ENCODE results near the gene TMEM248.
"Not testable (repeated sequence)": the region's sequence is repeated elsewhere in the genome, so short reads cannot be mapped to it uniquely, and the experiment has no call there.

TMEM248 gene

DNA sequence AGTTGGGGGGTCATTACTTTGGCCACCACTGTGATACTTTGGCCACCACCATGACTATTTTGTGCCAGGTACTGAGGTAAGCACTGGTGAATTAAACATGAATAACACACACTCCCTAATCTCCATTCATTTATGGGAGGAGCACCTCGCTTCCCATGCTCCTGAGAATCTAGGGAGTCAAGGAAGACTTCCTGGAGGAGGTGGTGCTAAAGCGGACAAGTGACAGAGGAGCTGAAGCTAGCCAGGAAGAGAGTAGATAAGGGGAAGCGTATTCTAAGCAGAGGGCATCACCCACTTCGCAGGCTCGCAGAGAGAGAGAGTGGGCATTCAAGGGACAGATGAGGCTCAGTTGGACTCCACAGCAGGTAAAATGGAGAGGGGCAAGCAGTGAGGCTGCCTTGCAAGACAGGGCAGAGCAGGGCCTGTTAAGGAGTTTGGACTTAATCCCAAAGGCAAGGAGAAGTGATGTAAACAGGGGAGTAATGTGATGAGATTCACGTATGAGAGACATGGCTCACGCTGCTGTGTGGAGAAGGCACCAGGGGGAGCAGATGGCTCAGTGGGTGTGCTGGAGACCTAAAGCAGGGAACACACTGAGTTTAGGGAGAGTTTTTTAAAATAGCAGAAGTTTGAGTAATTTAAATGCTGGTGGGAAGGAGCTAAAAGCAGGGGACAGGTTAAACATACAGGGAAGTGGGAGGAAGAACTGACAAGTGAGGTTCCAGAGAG, 21.3 kb upstream of the TMEM248 start:
- Histone ChIP-seq H3K27me3 (ENCODE audit: control insufficient read depth, insufficient read depth, low read length) (no peaks in the 10 kb centered on the region), H3K36me3 (ENCODE audit: control insufficient read depth, insufficient read depth, low read length) (no peaks in the 10 kb centered on the region), H3K4me1 (ENCODE audit: control insufficient read depth, insufficient read depth, low read length) (no peaks in the 10 kb centered on the region), H3K9ac (ENCODE audit: low read length) (no peak overlapping the region), H3K4me3 (ENCODE audit: low read length) (no peak overlapping the region), H3K27ac (ENCODE audit: low read depth, low read length) (no peak overlapping the region)

DNA sequence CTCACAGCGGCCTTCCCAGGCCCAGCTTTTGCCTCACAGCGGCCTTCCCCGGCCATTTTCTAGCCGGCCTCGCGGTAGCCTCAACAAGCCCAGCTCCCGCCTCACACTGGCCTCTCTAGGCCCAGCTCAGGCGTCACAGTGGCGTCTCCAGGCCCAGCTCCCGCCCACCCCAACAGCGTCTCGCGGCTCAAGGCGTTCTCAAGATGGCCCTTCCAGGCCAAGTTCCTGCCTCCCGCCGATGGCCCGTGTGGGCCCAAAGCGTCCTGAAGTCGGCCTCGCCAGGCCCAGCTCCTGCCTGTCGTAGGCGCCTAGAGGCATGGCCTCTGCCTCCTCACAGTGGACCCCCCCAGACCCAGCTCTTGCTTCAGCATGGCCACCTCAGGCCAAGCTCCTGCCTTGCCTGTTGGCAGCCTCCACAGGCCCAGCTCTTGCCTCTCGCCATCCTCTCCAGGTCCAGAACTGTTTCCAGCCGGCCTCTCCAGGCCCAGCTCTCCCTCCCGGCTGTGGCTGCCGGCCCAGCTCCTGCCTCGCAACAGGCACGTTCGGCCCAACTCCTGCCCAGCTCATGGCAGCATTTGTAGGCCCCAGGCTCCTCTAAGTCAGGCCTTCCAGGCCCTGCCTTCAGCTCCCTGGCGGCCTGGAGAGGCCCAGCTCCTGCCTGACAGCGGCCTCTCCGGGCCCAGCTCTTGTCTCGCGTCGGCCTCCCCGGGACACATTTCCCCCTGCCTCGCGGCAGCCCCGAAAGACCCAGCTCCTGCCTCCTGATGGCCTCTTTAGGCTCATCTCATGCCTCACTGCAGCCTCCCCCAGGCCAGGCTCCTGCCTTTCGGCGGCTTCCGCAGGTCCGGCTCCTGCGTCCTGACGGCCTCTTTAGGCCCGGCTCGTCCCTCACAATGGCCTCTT, 18.8 kb upstream of the TMEM248 start:
- Histone ChIP-seq H3K36me3 (ENCODE audit: control insufficient read depth, insufficient read depth, low read length) (no peaks in the 10 kb centered on the region), H3K27ac (ENCODE audit: low read depth, low read length) (no peak overlapping the region), H3K4me3 (ENCODE audit: low read length) (no peak overlapping the region), H3K4me1 (ENCODE audit: control insufficient read depth, insufficient read depth, low read length) (no peaks in the 10 kb centered on the region), H3K9ac (ENCODE audit: low read length) (no peak overlapping the region), H3K27me3 (ENCODE audit: control insufficient read depth, insufficient read depth, low read length) (no peaks in the 10 kb centered on the region)

DNA sequence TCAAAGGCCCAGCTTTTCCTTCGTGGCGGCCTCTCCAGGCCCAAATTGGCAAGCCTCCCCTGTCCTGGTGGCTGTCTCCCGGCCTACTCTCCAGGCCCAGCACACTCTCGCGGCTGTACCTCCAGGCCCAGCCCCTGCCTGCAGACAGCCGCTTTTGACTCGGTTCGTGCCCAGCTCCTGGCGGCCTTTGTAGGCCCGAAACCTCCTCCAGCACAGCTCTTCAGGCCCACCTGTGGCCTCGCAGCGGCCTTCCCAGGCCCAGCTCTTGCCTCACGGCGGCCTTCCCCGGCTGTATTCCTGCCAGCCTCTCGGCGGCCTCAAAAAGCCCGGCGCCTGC, 18.2 kb upstream of the TMEM248 start:
- Histone ChIP-seq H3K4me3 (ENCODE audit: low read length) (no peak overlapping the region), H3K4me1 (ENCODE audit: control insufficient read depth, insufficient read depth, low read length) (no peaks in the 10 kb centered on the region), H3K27ac (ENCODE audit: low read depth, low read length) (no peak overlapping the region), H3K36me3 (ENCODE audit: control insufficient read depth, insufficient read depth, low read length) (no peaks in the 10 kb centered on the region), H3K9ac (ENCODE audit: low read length) (no peak overlapping the region), H3K27me3 (ENCODE audit: control insufficient read depth, insufficient read depth, low read length) (no peaks in the 10 kb centered on the region)

DNA sequence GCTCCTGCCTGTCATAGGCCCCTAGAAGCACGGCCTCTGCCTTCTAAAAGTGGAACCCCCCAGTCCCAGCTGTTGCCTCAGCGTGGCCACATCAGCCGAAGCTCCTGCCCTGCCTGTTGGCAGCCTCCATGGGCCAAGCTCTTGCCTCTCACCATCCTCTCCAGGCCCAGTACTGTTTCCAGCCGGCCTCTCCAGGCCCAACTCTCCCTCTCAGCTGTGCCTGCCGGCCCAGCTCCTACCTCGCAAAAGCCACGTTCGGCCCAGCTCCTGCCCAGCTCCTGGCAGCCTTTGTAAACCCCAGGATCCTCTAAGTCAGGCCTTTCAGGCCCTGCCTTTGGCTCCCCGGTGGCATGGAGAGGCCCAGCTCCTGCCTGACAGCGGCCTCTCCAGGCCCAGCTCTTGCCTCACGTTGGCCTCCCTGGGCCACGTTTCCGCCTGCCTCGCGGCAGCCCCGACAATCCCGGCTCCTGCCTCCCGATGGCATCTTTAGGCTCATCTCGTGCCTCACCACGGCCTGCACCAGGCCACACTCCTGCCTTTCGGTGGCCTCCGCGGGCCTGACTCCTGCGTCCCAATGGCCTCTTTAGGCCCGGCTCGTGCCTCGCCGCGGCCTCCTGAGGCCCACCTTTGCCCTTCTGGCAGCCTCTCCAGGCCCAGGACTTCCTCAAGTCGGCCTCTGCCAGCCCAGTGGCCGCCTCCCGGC, 17.5 kb upstream of the TMEM248 start:
- no peak overlapping the region for H3K27ac ChIP-seq (ENCODE audit: low read depth, low read length)
- no peaks in the 10 kb centered on the region for H3K27me3 ChIP-seq (ENCODE audit: control insufficient read depth, insufficient read depth, low read length)
- H3K4me1 ChIP-seq (ENCODE audit: control insufficient read depth, insufficient read depth, low read length), result no peaks in the 10 kb centered on the region
- H3K9ac ChIP-seq (ENCODE audit: low read length), result no peak overlapping the region
- no peaks in the 10 kb centered on the region for H3K36me3 ChIP-seq (ENCODE audit: control insufficient read depth, insufficient read depth, low read length)
- no peak overlapping the region for H3K4me3 ChIP-seq (ENCODE audit: low read length)

DNA sequence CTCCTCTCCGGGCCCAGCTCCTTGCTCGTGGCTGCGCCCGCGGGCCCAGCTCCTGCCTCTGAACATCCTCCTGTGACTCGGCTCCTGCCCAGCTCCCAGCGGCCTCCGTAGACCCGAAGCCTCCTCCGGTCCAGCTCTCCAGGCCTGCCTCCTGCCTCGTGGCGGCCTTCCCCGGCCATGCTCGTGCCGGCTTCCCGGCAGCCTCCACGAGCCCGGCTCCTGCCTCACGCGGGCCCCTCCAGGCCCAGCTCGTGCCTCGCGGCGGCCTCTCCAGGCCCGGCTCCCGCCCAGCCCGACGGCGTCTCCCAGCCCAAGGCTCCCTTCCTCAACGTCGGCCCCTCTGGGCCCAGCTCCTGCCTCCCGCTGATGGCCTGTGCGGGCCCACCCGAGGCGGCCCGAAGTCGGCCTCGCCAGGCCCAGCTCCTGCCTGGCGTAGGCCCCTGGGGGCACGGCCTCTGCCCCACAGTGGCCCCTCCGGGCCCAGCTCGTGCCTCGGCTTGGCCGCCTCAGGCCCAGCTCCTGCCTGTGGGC, 16.9 kb upstream of the TMEM248 start:
- Histone ChIP-seq H3K27ac (ENCODE audit: low read depth, low read length) (no peak overlapping the region), H3K4me3 (ENCODE audit: low read length) (no peak overlapping the region), H3K27me3 (ENCODE audit: control insufficient read depth, insufficient read depth, low read length) (no peaks in the 10 kb centered on the region), H3K9ac (ENCODE audit: low read length) (no peak overlapping the region), H3K36me3 (ENCODE audit: control insufficient read depth, insufficient read depth, low read length) (no peaks in the 10 kb centered on the region), H3K4me1 (ENCODE audit: control insufficient read depth, insufficient read depth, low read length) (no peaks in the 10 kb centered on the region)

DNA sequence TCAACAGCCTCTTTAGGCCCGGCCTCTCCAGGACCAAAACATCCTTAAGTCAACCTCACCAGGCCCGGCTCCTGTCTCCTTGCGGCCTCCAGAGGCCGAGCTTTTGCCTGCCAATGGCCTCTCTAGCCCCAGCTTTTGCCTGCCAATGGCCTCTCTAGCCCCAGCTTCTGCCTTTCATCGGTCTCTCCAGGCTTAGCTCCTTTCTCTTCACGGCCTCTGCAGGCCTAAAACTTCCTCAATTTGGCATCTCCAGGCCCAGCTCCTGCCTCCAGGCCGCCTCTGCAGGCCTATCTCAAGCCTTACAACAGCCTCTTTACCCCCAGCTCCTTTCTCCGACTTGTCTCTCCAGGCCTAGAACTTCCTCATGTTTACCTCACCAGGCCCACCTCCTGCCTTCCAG, 15.7 kb upstream of the TMEM248 start:
- Histone ChIP-seq H3K9ac (ENCODE audit: low read length) (no peak overlapping the region), H3K27ac (ENCODE audit: low read depth, low read length) (no peak overlapping the region), H3K4me1 (ENCODE audit: control insufficient read depth, insufficient read depth, low read length) (no peaks in the 10 kb centered on the region), H3K36me3 (ENCODE audit: control insufficient read depth, insufficient read depth, low read length) (no peaks in the 10 kb centered on the region), H3K27me3 (ENCODE audit: control insufficient read depth, insufficient read depth, low read length) (no peaks in the 10 kb centered on the region), H3K4me3 (ENCODE audit: low read length) (no peak overlapping the region)

DNA sequence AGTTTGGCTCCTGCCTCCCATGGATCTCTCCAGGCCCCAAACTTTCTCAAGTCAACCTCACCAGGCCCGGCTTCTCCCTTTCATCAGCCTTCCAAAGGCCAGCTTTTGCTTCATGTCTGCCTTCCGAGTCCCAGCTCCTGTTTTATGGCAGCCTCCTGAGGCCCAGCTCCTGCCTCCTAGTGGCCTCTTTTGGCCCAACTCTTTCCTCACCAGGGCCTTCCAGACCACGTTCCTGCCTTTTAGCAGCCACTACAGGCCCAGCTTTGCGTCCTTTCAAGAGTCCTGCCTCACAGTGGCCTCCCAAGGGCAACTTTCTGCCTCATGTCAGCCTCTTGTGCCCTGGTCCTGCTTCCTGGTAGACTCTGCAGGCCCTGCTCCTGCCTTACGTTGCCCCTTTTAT, 15.3 kb upstream of the TMEM248 start:
- no peak overlapping the region for H3K4me3 ChIP-seq (ENCODE audit: low read length)
- H3K27me3 ChIP-seq (ENCODE audit: control insufficient read depth, insufficient read depth, low read length), result no peaks in the 10 kb centered on the region
- no peaks in the 10 kb centered on the region for H3K36me3 ChIP-seq (ENCODE audit: control insufficient read depth, insufficient read depth, low read length)
- no peak overlapping the region for H3K9ac ChIP-seq (ENCODE audit: low read length)
- H3K27ac ChIP-seq (ENCODE audit: low read depth, low read length), result no peak overlapping the region
- no peaks in the 10 kb centered on the region for H3K4me1 ChIP-seq (ENCODE audit: control insufficient read depth, insufficient read depth, low read length)

DNA sequence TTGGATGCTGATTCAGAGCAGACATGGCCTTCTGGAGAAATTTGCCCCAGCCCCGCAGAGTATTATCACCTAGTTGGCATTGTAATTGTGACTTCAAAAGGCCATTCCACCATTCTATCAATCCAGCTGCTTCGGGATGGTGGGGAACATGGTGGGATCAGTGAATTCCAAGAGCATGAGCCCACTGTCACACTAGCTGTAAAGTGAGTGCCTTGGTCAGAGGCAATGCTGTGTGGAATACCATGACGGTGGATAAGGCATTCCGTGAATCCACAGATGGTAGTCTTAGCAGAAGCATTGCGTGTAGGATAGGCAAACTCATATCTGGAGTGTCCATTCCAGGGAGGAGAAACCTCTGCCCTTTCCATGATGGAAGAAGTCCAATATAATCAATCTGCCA, 13.3 kb upstream of the TMEM248 start:
- H3K36me3 ChIP-seq (ENCODE audit: control insufficient read depth, insufficient read depth, low read length), result no peaks in the 10 kb centered on the region
- H3K27me3 ChIP-seq (ENCODE audit: control insufficient read depth, insufficient read depth, low read length), result no peaks in the 10 kb centered on the region
- no peak overlapping the region for H3K4me3 ChIP-seq (ENCODE audit: low read length)
- no peak overlapping the region for H3K9ac ChIP-seq (ENCODE audit: low read length)
- H3K27ac ChIP-seq (ENCODE audit: low read depth, low read length), result no peak overlapping the region
- no peaks in the 10 kb centered on the region for H3K4me1 ChIP-seq (ENCODE audit: control insufficient read depth, insufficient read depth, low read length)

DNA sequence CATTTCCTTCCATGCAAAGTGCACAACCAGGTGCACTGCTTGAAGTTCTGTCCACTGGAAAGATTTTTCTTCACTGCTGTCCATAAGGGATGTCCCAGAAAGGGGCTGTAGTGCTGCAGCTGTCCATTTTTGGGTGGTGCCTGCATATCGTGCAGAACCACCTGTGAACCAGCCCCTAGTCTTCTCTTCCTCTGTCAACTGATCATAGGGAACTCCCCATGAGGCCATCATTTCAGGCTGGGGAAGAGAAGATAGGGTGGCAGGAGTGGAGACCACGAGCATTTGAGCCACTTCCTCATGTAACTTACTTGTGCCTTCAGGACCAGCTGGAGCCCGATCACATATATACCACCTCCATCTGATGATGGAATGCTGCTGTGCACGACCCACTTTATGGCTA, 12.4 kb upstream of the TMEM248 start:
- H3K4me1 ChIP-seq (ENCODE audit: control insufficient read depth, insufficient read depth, low read length); H3K27me3 ChIP-seq (ENCODE audit: control insufficient read depth, insufficient read depth, low read length); H3K9ac ChIP-seq (ENCODE audit: low read length); H3K36me3 ChIP-seq (ENCODE audit: control insufficient read depth, insufficient read depth, low read length); H3K4me3 ChIP-seq (ENCODE audit: low read length); H3K27ac ChIP-seq (ENCODE audit: low read depth, low read length): not testable (repeated sequence)

DNA sequence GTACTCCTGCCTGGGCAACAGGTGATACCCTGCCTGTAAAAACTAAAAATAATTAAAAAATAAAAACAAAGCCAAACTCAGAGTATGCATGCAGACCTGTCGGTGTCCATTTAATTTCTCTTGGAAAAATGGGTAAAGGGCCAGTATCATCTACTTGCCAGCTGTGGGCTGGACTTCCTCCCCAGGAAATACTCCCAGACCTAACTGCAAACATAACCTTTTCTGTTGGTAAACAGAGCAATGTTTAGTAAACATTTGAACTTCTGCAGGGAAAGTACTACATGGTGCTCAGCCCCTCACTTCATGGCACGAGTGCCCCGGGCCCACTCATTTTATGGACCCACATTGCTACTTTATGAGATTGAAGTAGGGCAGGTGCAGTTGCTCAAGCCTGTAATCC, 10.2 kb upstream of the TMEM248 start:
- H3K4me1 ChIP-seq (ENCODE audit: control insufficient read depth, insufficient read depth, low read length), result no peaks in the 10 kb centered on the region
- H3K27me3 ChIP-seq (ENCODE audit: control insufficient read depth, insufficient read depth, low read length), result no peaks in the 10 kb centered on the region
- H3K9ac ChIP-seq (ENCODE audit: low read length), result no peak overlapping the region
- H3K4me3 ChIP-seq (ENCODE audit: low read length), result no peak overlapping the region
- no peaks in the 10 kb centered on the region for H3K36me3 ChIP-seq (ENCODE audit: control insufficient read depth, insufficient read depth, low read length)
- H3K27ac ChIP-seq (ENCODE audit: low read depth, low read length), result no peak overlapping the region

DNA sequence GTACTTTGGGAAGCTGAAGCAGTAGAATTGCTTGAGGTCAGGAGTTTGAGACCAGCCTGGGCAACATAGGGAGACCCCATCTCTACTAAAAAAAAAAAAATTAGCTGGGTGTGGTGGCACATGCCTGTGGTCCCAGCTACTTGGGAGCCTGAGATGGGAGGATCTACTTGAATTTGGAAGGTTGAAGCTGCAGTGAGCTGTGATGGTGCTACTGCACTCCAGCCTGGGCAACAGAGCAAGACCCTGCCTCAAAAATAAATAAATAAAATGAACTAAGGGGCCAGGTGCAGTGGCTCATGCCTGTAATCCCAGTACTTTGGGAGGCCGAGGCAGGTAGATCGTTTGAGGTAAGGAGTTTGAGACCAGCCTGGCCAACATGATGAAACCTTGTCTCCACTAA, 9.8 kb upstream of the TMEM248 start:
- H3K36me3 ChIP-seq (ENCODE audit: control insufficient read depth, insufficient read depth, low read length); H3K27me3 ChIP-seq (ENCODE audit: control insufficient read depth, insufficient read depth, low read length); H3K4me3 ChIP-seq (ENCODE audit: low read length); H3K27ac ChIP-seq (ENCODE audit: low read depth, low read length); H3K4me1 ChIP-seq (ENCODE audit: control insufficient read depth, insufficient read depth, low read length); H3K9ac ChIP-seq (ENCODE audit: low read length): not testable (repeated sequence)

DNA sequence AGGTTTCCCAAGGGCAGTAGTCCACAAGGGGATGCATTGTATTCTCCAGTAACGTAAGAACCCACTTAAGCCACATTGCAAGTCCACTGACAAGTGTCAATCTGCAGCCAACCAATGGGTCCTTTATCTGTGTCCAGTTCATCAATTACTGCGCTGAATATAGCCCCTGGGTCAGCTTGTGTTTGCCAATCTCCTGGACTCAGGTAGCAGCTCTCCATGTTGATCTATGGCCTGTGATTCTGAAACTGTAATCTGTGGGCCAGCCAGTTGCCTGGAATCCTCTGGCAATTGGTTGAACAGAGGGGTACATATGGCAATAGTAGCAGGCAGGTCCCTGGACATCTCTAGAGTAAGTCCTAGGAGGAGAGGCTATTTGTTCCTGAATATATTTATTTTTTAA, 8.8 kb upstream of the TMEM248 start:
- no peak overlapping the region for H3K9ac ChIP-seq (ENCODE audit: low read length)
- no peak overlapping the region for H3K4me3 ChIP-seq (ENCODE audit: low read length)
- H3K27me3 ChIP-seq (ENCODE audit: control insufficient read depth, insufficient read depth, low read length), result no peaks in the 10 kb centered on the region
- no peak overlapping the region for H3K27ac ChIP-seq (ENCODE audit: low read depth, low read length)
- no peaks in the 10 kb centered on the region for H3K4me1 ChIP-seq (ENCODE audit: control insufficient read depth, insufficient read depth, low read length)
- no peaks in the 10 kb centered on the region for H3K36me3 ChIP-seq (ENCODE audit: control insufficient read depth, insufficient read depth, low read length)
